GM19023 (cell line): ENCODE results near the gene KLK13.

Experiments
- ATAC-seq: cut with Tn5 transposase; IDR thresholded peaks from one replicate; pipeline ENCODE4 v1.9.1; 2021; ENCODE audit warnings: mild to moderate bottlenecking, moderate library complexity; ENCODE audit not compliant: unreplicated experiment

KLK13 gene

DNA sequence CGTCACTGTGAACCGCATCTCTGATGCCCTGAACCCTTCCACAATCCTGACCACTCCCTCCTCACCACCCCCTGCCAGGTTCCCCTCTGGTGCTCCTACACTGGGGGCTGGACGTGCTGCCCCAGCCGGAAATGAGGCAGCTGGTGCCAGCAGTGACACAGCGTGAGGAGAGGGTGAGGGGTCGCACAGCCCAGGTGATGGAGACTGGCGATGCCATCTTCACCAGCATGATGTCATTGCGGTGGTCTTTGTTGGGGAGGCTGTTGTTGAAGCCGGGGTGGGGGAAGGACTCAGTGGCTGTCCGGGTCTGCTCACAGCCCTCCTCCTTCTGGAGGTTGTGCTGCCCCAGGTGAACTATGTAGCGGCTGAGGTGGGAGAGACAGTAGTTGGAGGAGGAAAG is 40.9 kb downstream of the KLK13 start:
- ATAC-seq = no peak

DNA sequence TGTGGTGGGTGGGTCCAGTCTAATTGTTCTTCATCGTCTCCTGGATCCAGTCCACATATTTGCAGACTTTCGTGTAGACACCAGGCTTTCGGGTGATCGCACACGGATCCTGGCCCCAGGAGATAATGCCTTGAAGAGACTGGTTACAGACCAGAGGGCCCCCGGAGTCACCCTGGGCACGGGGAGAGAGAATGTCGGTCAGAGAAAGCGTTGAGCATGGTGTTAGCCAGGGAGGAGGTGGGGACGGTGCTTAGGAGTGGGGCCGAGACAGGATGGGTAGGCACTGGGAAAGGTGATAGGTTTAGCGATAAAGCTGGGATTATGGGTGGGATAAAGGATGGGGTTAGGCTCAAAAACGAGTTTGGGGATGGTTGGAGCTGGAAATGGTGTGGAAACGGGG is 42.4 kb downstream of the KLK13 start:
- no peak for ATAC-seq

GRCh38 chr19:51020988-51021651 is 43.8 kb downstream of the KLK13 start:
- ATAC-seq = no peak

DNA sequence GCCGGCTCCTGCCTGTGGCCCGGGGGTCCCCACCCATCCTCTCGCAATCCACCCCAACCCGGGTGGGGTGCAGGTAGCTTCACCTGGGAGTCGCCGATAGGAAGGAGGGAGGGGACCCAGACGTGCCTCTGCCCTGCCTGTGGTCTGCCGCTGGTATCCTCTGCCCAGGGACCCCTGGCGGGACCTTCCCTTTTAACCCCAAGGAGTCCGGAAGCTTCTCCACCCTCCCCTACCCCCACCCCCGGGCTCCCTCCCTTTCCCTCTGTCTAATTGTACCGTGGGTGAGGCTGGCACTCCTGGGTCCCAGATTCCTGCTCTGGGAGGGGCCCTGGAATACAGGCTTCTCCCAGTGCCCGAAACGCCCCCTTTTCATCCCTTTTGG is 45.4 kb downstream of the KLK13 start, which contains the start of gene KLK10:
Gene KLK10, minus strand, starts transcription at position 166 of the 382 bp plus-strand sequence. CDS start 579 bp downstream, outside the sequence.
- ATAC-seq = no peak

GRCh38 chr19:51018745-51019543 is 45.9 kb downstream of the KLK13 start:
- ATAC-seq = no peak

- ATAC-seq = no peak
Measured at GRCh38 chr19:51016798-51017683, 47.9 kb downstream of the KLK13 start.

DNA sequence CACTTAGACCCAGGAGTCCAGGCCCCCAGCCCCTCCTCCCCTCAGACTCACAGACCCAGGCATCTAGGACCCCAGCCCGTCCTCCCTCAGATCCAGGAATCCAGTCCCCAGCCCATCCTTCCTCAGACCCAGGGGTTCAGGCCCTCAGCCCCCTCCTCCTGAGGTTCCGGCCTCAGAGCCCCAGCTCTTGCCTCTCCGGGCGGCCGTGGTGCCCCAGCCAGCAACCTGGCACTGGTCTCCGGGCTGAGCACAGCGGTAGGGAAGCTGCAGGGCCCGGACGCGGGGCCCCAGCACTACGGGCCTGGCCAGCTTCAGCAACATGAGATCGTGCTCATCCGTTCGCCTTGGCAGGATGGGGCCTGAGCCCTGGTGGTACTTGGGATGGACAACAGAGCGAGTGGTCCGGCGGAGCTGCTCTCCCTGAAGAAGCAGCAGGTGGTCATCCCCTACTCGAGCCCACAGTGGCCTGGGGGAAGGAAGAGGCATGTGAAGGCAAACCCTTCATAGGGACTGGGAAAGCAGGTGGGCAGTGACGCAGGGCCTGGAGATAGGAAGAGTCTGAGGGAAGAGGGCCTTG is 49.1 kb downstream of the KLK13 start:
- no peak for ATAC-seq

- no peak for ATAC-seq
Measured at GRCh38 chr19:51014242-51014641, 50.6 kb downstream of the KLK13 start.

DNA sequence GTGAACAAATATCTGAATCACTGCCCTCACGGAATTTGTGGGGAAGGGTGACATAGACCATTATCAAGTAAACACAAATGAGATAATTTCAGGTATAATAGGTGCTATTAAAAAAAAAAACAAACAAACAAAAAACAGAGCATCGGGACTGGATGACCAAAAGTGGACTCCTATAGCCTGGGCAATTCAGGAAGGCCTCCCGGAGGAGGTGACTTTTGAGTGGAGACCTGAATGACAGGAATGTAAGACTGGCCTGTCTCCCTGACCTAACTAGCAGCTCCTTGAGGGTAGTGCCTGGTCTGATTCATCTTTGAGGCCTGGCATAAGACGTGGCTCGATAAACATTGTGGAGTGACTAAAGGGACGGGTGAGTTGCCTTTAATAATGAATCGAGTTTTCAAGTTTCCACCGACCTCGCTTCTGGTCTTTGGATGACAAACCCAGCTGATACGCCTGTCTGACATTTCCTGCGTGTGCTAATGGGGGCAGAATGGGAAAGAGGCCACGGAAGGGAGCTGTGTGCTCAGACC is 52.2 kb downstream of the KLK13 start:
- ATAC-seq = no peak

GRCh38 chr19:51010066-51010795 is 54.7 kb downstream of the KLK13 start:
- ATAC-seq = no peak

DNA sequence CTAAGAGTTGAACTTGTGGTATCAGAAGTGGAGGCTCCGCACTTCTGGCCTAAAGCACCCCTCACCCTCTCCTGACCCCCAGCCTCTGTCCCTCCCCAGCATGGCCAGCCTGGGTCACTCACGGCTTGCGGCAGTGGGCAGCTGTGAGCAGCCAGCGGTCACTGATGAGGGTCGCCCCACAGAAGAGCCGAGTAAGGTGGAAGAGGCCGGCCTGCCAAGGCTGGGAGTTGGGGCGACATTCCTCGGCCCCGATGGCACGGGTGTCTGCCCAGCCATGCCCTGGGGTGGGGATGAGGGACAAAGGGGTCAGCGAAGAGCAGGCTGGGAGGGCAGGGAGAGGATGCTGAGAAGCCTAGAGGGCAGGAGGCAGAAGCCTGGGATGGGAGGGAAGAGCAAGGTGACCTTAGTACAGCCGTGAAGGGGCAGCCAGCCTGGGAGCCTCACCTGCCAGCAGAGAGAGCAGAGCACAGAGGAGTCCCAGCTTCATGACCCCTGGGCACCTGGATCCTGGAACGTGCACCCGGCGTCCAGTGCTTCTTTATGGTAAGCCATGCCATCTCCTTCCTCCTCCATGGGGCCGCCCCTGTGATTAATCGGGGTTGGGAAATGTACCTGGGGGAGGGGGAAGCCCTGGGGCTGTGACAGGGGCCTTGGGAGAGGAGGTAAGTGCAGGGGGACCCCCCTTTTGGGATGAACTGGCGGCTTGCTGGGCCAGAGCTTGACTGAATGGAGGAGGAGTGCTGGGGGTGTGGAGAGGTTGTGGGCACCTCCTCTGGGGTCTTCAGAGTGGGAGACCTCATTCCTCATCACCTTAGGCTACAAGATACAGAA is 55.6 kb downstream of the KLK13 start:
- ATAC-seq = no peak

GRCh38 chr19:51007488-51007887 is 57.4 kb downstream of the KLK13 start:
- ATAC-seq = no peak

DNA sequence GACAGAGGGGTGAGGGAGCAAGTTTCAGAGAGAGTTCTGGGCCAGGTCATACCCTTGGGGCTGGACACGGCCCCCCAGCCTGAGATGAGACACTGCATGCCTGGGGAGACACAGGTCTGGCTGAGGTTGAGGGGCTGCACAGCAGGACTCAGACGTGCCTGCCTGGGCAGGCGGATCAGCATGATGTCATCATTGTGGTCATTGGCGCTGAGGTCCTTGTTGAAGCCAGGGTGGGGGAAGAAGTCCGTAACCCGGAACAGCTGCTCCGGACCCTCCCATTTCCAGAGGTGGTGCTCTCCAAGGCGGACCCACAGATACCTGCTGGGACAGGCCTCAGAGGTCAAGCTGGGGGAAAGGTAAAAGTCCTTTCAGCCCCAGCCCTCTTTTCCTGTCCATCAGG is 58.5 kb downstream of the KLK13 start:
- ATAC-seq = no peak
